HG03108 (cell line): ENCODE data around the gene RSRC2.
A peak's percentile ranks its signal among the peaks of the same experiment; 100 is the strongest.
"Not testable (repeated sequence)": the region's sequence is repeated elsewhere in the genome, so short reads cannot be mapped to it uniquely, and the experiment has no call there.

Experiments used
- ATAC-seq: cut with Tn5 transposase; IDR thresholded peaks from one replicate; pipeline ENCODE4 v1.9.1; 2021; ENCODE audit warnings: moderate library complexity; ENCODE audit not compliant: unreplicated experiment

RSRC2 gene

GRCh38 chr12:122526683-122527477, at the start of gene RSRC2, which contains the start of gene KNTC1:
RSRC2 (minus strand) TSS chr12:122526936; CDS start chr12:122526853, 83 bp downstream.
KNTC1 (plus strand) TSS chr12:122527249; CDS start chr12:122530064, 2,815 bp downstream.
- ATAC-seq: peak; percentile 90

GRCh38 chr12:122571821-122572220, 45.1 kb upstream of the RSRC2 start:
- ATAC-seq: no peak

GRCh38 chr12:122570006-122570405, 43.3 kb upstream of the RSRC2 start:
- not testable (repeated sequence) for ATAC-seq

- no peak for ATAC-seq
Observed at GRCh38 chr12:122569288-122569687, 42.6 kb upstream of the RSRC2 start.

GRCh38 chr12:122566816-122567215, 40.1 kb upstream of the RSRC2 start:
- not testable (repeated sequence) for ATAC-seq

- no peak for ATAC-seq
Observed at GRCh38 chr12:122563361-122563760, 36.6 kb upstream of the RSRC2 start.

- no peak for ATAC-seq
Observed at GRCh38 chr12:122560138-122560537, 33.4 kb upstream of the RSRC2 start.

- ATAC-seq: no peak
Observed at GRCh38 chr12:122558745-122559641, 32.3 kb upstream of the RSRC2 start.

GRCh38 chr12:122547330-122547729, 20.6 kb upstream of the RSRC2 start:
- ATAC-seq: no peak

- ATAC-seq: peak; percentile 69
Observed at GRCh38 chr12:122545855-122546254, 19.1 kb upstream of the RSRC2 start.

- no peak for ATAC-seq
Observed at GRCh38 chr12:122544537-122544936, 17.8 kb upstream of the RSRC2 start.

GRCh38 chr12:122538496-122538895, 11.8 kb upstream of the RSRC2 start:
- ATAC-seq: no peak

GRCh38 chr12:122537021-122537420, 10.3 kb upstream of the RSRC2 start:
- ATAC-seq: no peak

- ATAC-seq: no peak
Observed at GRCh38 chr12:122533856-122534255, 7.1 kb upstream of the RSRC2 start.

- no peak for ATAC-seq
Observed at GRCh38 chr12:122528992-122529391, 2.3 kb upstream of the RSRC2 start.

- ATAC-seq: no peak
Observed at GRCh38 chr12:122528582-122528981, 1.8 kb upstream of the RSRC2 start.

GRCh38 chr12:122527478-122527944, 775 bp upstream of the RSRC2 start:
- no peak for ATAC-seq

- no peak for ATAC-seq
Observed at GRCh38 chr12:122523846-122524718, 2.7 kb downstream of the RSRC2 start.

GRCh38 chr12:122523280-122523679, 3.5 kb downstream of the RSRC2 start:
- no peak for ATAC-seq

GRCh38 chr12:122520676-122521075, 6.1 kb downstream of the RSRC2 start:
- no peak for ATAC-seq

GRCh38 chr12:122519418-122519817, 7.3 kb downstream of the RSRC2 start:
- ATAC-seq: no peak
